HG03103 (cell line): ENCODE results near the gene OR12D3.
"Not testable (repeated sequence)": the region's sequence is repeated elsewhere in the genome, so short reads cannot be mapped to it uniquely, and the experiment has no call there.

Experiments used
- ATAC-seq: cut with Tn5 transposase; IDR thresholded peaks from one replicate; pipeline ENCODE4 v1.9.1; 2021; ENCODE audit warnings: low read depth; ENCODE audit not compliant: unreplicated experiment

The OR12D3 gene, protein sequence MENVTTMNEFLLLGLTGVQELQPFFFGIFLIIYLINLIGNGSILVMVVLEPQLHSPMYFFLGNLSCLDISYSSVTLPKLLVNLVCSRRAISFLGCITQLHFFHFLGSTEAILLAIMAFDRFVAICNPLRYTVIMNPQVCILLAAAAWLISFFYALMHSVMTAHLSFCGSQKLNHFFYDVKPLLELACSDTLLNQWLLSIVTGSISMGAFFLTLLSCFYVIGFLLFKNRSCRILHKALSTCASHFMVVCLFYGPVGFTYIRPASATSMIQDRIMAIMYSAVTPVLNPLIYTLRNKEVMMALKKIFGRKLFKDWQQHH

DNA sequence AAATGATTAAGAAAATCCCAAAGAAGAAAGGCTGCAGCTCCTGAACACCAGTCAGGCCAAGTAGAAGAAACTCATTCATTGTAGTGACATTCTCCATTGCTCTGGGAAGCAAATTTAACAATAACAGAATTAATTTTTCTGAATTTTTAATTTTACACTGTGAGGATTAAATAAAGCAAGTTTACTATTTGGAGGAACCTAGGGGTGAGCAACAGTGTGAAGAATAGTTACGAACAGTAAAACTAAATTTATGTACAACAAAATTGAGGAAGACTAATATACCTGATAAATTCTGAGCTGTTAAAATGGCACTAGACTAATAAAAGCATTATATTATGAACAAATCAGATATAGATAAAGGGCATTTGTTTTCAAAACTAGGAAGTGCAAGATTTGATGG lies at the start of gene OR12D3:
Gene OR12D3, minus strand, starts transcription at position 101 of the 400 bp plus-strand sequence. Its CDS starts 4 bp downstream, at position 97.
- ATAC-seq = no peak

DNA sequence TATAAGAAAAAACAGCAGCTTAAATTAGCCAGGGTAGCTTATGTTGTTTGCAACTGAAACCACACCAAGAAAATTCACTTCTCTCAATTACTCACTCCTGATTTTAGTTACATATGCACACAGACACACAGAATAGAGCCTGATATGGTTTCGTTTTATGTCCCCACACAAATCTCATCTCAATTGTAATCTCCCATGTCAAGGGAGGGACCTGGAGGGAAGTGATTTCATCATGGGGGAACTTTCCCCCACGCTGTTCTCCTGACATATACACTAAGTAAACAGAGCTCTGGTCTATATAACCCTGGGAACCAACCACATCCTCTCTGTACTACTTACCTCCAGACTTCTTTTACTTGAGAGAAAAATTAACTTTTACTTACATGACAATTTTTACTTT lies 49.5 kb upstream of the OR12D3 start:
- ATAC-seq = no peak

DNA sequence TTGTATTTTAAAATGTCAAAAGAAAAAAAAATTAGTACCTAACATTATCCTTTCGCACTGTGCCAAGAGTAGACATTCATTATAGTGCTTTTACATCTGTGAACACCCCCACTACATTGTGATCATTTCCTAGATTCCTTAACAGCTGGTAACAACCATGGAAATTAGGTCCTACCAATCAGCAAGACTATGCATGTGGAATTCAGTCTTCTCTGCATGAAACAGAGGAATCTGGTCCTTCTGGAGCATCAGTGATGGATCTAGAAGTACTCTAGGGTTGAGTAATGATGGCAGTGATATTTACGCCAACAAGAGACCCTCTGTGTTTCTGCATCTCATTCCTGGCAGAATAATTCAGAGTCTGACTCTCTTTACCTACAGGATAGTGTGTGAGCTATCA lies 49.1 kb upstream of the OR12D3 start:
- no peak for ATAC-seq

GRCh38 chr6:29419516-29419915 lies 44.4 kb upstream of the OR12D3 start:
- no peak for ATAC-seq

DNA sequence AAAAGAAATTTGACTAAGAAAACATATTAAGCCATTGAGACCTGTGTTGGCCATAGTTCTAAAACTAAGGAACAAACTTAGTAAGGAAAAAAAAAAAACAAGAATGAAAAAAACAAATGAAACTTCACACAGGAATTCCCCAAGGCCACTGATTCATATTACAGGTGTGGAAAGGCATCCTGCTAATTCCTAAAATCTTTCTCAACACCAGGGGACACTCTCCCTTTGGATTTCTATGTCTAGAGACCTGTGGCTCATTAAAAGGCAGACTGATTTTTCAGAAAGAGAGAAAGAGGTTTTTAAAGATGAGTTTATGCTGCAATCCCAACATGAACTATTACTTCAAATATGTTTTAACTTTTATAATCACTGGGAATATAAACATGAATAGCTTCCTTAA lies 39.5 kb upstream of the OR12D3 start, which contains the start of gene OR12D1:
Gene OR12D1, plus strand, starts transcription at position 341 of the 400 bp plus-strand sequence.
- ATAC-seq = no peak

- ATAC-seq = no peak
Observed at GRCh38 chr6:29403801-29404200, 28.7 kb upstream of the OR12D3 start.

DNA sequence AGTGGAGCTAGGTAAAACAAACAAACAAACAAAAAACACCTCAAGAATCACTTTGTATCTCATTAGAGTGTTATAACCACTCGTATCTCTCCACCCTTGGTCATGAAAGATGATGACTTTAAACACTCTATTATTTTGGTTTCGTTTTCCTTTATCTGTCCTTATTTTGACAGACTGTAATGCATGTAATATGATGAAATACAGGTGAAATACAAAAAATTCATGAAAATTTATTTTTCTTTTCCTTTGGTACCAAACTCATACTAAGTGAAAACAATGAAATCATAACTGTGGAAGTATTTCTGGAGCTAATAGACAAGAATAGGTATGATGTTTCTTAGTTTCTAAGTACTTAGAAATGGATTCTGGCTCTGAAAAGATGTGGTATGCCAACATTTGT lies 24.4 kb upstream of the OR12D3 start:
- no peak for ATAC-seq

DNA sequence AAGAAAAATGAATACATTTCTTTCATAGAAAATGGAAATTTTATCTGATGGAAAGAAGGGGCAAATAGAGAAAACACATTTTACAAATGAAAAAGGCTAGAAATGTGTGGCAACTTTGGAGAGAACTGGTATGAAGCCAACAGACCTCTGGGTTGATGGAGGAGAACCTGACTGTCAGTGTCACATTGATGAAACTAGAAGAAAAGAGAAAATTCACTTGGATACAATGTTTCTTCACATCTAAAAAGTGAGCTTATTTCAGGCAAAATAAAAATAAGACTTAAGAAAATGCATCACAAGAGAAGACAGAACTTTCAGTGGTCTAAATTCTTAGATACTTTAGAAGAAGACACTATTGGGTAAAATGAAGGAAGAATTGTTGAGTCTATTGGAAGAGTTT lies 20.2 kb upstream of the OR12D3 start, which contains the start of gene OR12D2:
Gene OR12D2, plus strand, starts transcription at position 301 of the 400 bp plus-strand sequence. CDS start 1,069 bp downstream, outside the sequence.
- ATAC-seq = no peak

- ATAC-seq = no peak
Observed at GRCh38 chr6:29388533-29388932, 13.4 kb upstream of the OR12D3 start.

- no peak for ATAC-seq
Observed at GRCh38 chr6:29376003-29376402, 912 bp upstream of the OR12D3 start.

DNA sequence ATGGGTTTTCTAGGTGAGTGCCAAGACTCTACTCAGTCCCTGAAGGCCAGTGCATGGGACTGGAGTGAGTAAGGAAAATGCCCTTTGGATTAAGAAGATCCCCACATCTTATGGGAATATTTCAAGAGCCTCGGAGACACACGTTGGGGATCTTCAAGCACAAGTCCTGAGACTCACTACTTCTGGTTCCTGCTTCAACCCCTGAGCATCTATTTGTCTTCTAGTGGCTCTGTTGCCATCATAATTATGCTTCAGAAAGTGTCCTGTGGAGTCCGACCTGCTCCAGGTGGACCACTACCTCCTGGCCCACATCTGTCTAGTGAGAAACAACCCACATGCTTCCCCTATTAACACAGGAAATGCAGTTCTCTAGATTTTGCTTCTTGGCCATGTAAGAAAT lies 6.3 kb downstream of the OR12D3 start, which contains the start of gene OR5V1:
Gene OR5V1, minus strand, starts transcription at position 101 of the 400 bp plus-strand sequence. CDS start 12,670 bp downstream, outside the sequence.
- ATAC-seq = no peak

DNA sequence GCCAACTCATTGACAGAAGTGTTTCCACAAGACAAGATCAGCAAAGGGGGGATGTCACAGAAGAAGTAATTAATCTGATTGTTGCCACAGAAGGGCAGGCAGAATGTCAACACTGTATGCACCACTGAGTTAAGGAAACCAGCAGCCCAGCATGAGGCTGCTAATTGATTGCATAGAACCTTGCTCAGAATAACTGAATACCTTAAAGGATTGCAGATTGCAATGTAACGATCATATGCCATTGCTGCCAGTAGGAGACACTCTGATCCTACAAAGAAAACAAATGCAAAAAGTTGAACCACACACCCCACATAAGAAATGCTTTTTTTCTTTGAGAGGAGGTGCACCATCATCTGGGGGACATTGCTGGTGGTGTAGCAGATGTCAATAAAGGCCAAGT lies 19.5 kb downstream of the OR12D3 start:
- no peak for ATAC-seq

DNA sequence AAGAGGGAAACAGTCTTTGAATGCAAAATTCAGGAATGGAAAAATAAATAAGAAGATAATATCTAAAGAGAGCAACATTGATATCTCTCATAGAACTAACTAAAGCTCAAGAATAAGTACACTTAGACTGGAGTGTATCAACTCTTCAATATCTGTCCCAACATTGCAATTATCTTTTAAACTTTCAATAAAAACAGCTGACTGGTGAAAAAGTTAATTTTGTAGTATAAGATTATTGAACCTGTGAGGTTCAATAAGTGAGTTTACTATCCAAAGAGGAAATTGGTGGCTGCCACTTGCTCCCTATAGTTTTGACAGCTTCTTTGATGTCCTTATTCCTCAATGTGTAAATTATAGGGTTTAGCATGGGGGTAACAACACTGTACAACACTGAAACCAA lies 20.1 kb downstream of the OR12D3 start:
- ATAC-seq = no peak

GRCh38 chr6:29349348-29349747 lies 25.7 kb downstream of the OR12D3 start:
- ATAC-seq = not testable (repeated sequence)

DNA sequence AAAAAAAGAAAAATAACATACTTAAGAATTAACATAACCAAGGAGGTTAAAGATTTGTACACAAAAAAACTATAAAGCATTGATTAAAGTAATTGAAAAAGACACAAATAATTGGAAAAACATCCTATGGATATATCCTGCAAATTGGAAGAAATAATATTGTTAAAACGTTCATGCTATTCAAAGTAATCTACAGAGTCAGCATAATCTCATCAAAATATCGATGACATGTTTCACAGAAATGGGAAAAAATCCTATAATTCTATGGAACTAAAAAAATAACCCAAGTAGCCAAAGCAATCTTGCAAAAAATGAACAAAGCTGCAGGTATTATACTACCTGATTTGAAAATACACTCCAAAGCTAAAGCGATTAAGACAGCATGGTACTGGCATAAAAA lies 29.7 kb downstream of the OR12D3 start:
- ATAC-seq = no peak

DNA sequence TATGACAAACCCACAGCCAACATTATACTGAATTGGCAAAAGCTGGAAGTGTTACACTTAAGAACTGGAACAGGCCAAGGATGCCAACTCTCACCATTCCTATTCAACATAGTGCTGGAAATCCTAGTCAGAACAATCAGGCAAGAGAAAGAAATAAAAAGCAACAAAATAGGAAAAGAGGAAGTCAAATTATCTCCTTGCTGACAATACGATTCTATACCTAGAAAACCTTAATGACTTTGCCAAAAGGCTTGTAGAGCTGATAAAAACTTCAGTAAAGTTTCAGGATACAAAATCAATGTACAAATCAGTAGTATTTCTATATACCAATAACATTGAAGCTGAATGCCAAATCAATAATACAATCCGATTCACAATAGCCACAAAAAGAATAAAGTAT lies 38.8 kb downstream of the OR12D3 start:
- no peak for ATAC-seq

GRCh38 chr6:29332676-29333075 lies 42.4 kb downstream of the OR12D3 start:
- ATAC-seq = no peak

GRCh38 chr6:29325777-29326176 lies 49.3 kb downstream of the OR12D3 start:
- ATAC-seq = no peak
